HG03460 (cell line): ENCODE measurements around the gene ATRN.
"Not testable (repeated sequence)": the region's sequence is repeated elsewhere in the genome, so short reads cannot be mapped to it uniquely, and the experiment has no call there.

Experiments
- ATAC-seq: cut with Tn5 transposase; IDR thresholded peaks from one replicate; pipeline ENCODE4 v1.9.1; 2021; ENCODE audit not compliant: unreplicated experiment

ATRN gene

GRCh38 chr20:3470627-3471396 is at the start of gene ATRN:
TSS of gene ATRN (plus strand) at chr20:3471018. CDS start at chr20:3471108, 90 bp downstream.
- ATAC-seq = peak; percentile 60

- no peak for ATAC-seq
These were observed 48.8 kb upstream of the ATRN start for GRCh38 chr20:3421985-3422384.

- ATAC-seq = no peak
These were observed 47.7 kb upstream of the ATRN start for GRCh38 chr20:3423126-3423525.

- ATAC-seq = not testable (repeated sequence)
These were observed 44.1 kb upstream of the ATRN start for GRCh38 chr20:3426766-3427165.

- ATAC-seq = peak; percentile 91
These were observed 40.3 kb upstream of the ATRN start for GRCh38 chr20:3430376-3431069.

GRCh38 chr20:3431109-3431508 is 39.7 kb upstream of the ATRN start:
- no peak for ATAC-seq

- ATAC-seq = no peak
These were observed 38.0 kb upstream of the ATRN start for GRCh38 chr20:3432844-3433243.

- no peak for ATAC-seq
These were observed 37.1 kb upstream of the ATRN start for GRCh38 chr20:3433744-3434143.

GRCh38 chr20:3434232-3434631 is 36.6 kb upstream of the ATRN start:
- no peak for ATAC-seq

- ATAC-seq = no peak
These were observed 33.8 kb upstream of the ATRN start for GRCh38 chr20:3436864-3437574.

- ATAC-seq = no peak
These were observed 24.0 kb upstream of the ATRN start for GRCh38 chr20:3446779-3447178.

- ATAC-seq = no peak
These were observed 23.5 kb upstream of the ATRN start for GRCh38 chr20:3447321-3447720.

GRCh38 chr20:3449319-3449718 is 21.5 kb upstream of the ATRN start:
- no peak for ATAC-seq

GRCh38 chr20:3452136-3452535 is 18.7 kb upstream of the ATRN start:
- ATAC-seq = no peak

GRCh38 chr20:3452690-3453089 is 18.1 kb upstream of the ATRN start:
- ATAC-seq = no peak

GRCh38 chr20:3454831-3455230 is 16.0 kb upstream of the ATRN start:
- ATAC-seq = no peak

GRCh38 chr20:3456648-3457047 is 14.2 kb upstream of the ATRN start:
- no peak for ATAC-seq

GRCh38 chr20:3459881-3460307 is 10.9 kb upstream of the ATRN start:
- no peak for ATAC-seq

GRCh38 chr20:3461211-3461771 is 9.5 kb upstream of the ATRN start:
- ATAC-seq = no peak

GRCh38 chr20:3461911-3462677 is 8.7 kb upstream of the ATRN start:
- no peak for ATAC-seq

GRCh38 chr20:3464166-3464565 is 6.7 kb upstream of the ATRN start:
- ATAC-seq = no peak
